ENCODE results near the gene IARS1.

The IARS1 gene

GRCh38 chr9:92289708-92290390 lies 3.6 kb downstream of the IARS1 start:
- no peak overlapping the region for H3K9ac ChIP-seq (ENCODE audit: low read length)
- no peaks in the 10 kb centered on the region for H3K27me3 ChIP-seq (ENCODE audit: low read length)
- H3F3A ChIP-seq (ENCODE audit: insufficient read depth), result peaks cover 31% of the 10 kb centered on the region
- H2AFZ ChIP-seq (ENCODE audit: low read depth, low read length, severe bottlenecking), result no peak overlapping the region
- peaks cover 87% of the 10 kb centered on the region for H3K79me2 ChIP-seq (ENCODE audit: insufficient read depth, low read length)
- H3K36me3 ChIP-seq (ENCODE audit: low read length), result peaks cover 60% of the 10 kb centered on the region
- H4K20me1 ChIP-seq (ENCODE audit: low read depth, low read length), result peaks cover 31% of the 10 kb centered on the region; the same call in 1 of the 2 replicates
- no peak overlapping the region for H3K4me2 ChIP-seq (ENCODE audit: low read depth, low read length, poor library complexity, severe bottlenecking)
- no peaks in the 10 kb centered on the region for H3K9me2 ChIP-seq (replicated peaks; ENCODE audit: insufficient read depth, low read length)
- TF ChIP-seq CTCF (IDR thresholded peaks at IDR 0.05; ENCODE audit: insufficient read depth, low read length, poor library complexity, severe bottlenecking) (no peak), EZH2phosphoT487 (conservative IDR thresholded peaks at IDR 0.05; ENCODE audit: low read length) (no peak)
- no peak overlapping the region for H3K27ac ChIP-seq (ENCODE audit: low read depth, low read length)
- H3K4me3 ChIP-seq (ENCODE audit: insufficient read depth, low read length, poor library complexity, severe bottlenecking), result no peak overlapping the region
- H3K9me3 ChIP-seq (ENCODE audit: insufficient read depth, low read length), result no peaks in the 10 kb centered on the region

- H3K9me2 ChIP-seq (replicated peaks; ENCODE audit: insufficient read depth, low read length), result no peaks in the 10 kb centered on the region
- no peak overlapping the region for H3K27ac ChIP-seq (ENCODE audit: low read depth, low read length)
- peaks cover 82% of the 10 kb centered on the region for H3K36me3 ChIP-seq (ENCODE audit: low read length)
- TF ChIP-seq CTCF (IDR thresholded peaks at IDR 0.05; ENCODE audit: insufficient read depth, low read length, poor library complexity, severe bottlenecking) (no peak), EZH2phosphoT487 (conservative IDR thresholded peaks at IDR 0.05; ENCODE audit: low read length) (no peak)
- no peaks in the 10 kb centered on the region for H3K27me3 ChIP-seq (ENCODE audit: low read length)
- no peak overlapping the region for H3K9ac ChIP-seq (ENCODE audit: low read length)
- H3F3A ChIP-seq (ENCODE audit: insufficient read depth), result peaks cover 4% of the 10 kb centered on the region; the same call in 1 of the 2 replicates
- H3K4me2 ChIP-seq (ENCODE audit: low read depth, low read length, poor library complexity, severe bottlenecking), result no peak overlapping the region
- H3K9me3 ChIP-seq (ENCODE audit: insufficient read depth, low read length), result no peaks in the 10 kb centered on the region
- H3K79me2 ChIP-seq (ENCODE audit: insufficient read depth, low read length), result peaks cover 27% of the 10 kb centered on the region
- H3K4me3 ChIP-seq (ENCODE audit: insufficient read depth, low read length, poor library complexity, severe bottlenecking), result no peak overlapping the region
- H4K20me1 ChIP-seq (ENCODE audit: low read depth, low read length), result peaks cover 7% of the 10 kb centered on the region; the same call in 1 of the 2 replicates
- H2AFZ ChIP-seq (ENCODE audit: low read depth, low read length, severe bottlenecking), result no peak overlapping the region
These were observed 14.2 kb downstream of the IARS1 start for GRCh38 chr9:92279302-92279701.

GRCh38 chr9:92278110-92278509 lies 15.4 kb downstream of the IARS1 start:
- Histone ChIP-seq H3F3A (ENCODE audit: insufficient read depth) (peaks cover 4% of the 10 kb centered on the region; the same call in 1 of the 2 replicates), H3K27ac (ENCODE audit: low read depth, low read length) (no peak overlapping the region), H3K79me2 (ENCODE audit: insufficient read depth, low read length) (peaks cover 15% of the 10 kb centered on the region), H3K9me2 (replicated peaks; ENCODE audit: insufficient read depth, low read length) (no peaks in the 10 kb centered on the region), H3K36me3 (ENCODE audit: low read length) (peaks cover 85% of the 10 kb centered on the region), H3K4me2 (ENCODE audit: low read depth, low read length, poor library complexity, severe bottlenecking) (no peak overlapping the region), H3K4me3 (ENCODE audit: insufficient read depth, low read length, poor library complexity, severe bottlenecking) (no peak overlapping the region), H3K9ac (ENCODE audit: low read length) (no peak overlapping the region), H3K27me3 (ENCODE audit: low read length) (no peaks in the 10 kb centered on the region), H3K9me3 (ENCODE audit: insufficient read depth, low read length) (no peaks in the 10 kb centered on the region), H2AFZ (ENCODE audit: low read depth, low read length, severe bottlenecking) (no peak overlapping the region), H4K20me1 (ENCODE audit: low read depth, low read length) (peaks cover 2% of the 10 kb centered on the region; the same call in 1 of the 2 replicates)
- no peak for TF ChIP-seq CTCF (IDR thresholded peaks at IDR 0.05; ENCODE audit: insufficient read depth, low read length, poor library complexity, severe bottlenecking)
- no peak for TF ChIP-seq EZH2phosphoT487 (conservative IDR thresholded peaks at IDR 0.05; ENCODE audit: low read length)

Data from SU-DHL-6 (cell line).